HG03460 (cell line): ENCODE measurements around the gene METTL1.
"Not testable (repeated sequence)": the region's sequence is repeated elsewhere in the genome, so short reads cannot be mapped to it uniquely, and the experiment has no call there.

ENCODE experiments used
- ATAC-seq: cut with Tn5 transposase; IDR thresholded peaks from one replicate; pipeline ENCODE4 v1.9.1; 2021; ENCODE audit not compliant: unreplicated experiment

METTL1 gene

DNA sequence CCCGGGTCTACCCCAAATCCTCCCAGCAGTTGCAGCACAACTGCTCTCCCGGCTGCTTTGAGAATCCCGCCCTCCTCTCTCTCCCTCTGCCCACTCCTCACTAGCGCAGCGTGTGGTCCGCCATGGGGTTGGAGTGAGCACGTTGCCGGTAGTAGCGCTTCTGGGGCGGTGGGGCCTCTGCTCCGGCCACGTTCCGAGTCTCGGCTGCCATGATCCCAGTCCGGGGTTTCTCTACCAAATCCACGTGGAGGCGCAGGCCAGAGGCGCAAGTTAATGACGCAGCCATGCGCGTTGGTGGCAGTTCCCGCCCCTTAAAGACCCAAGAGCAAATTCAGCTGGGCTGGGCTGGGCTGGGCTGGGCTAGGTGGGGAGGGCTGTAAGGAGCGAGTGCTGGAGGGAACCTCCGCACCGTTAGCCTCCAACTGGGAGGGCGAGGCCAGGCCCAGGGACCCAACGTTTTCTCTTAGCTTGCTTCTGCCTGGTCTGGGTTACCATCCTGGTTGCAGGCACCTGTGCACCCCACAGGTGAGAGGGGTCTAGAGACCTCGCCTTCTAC, at the start of gene METTL1:
Gene METTL1 (minus strand): TSS at position 233 of the 556 bp plus-strand sequence. CDS start 22 bp downstream, at position 211.
- ATAC-seq, result peak; percentile 77

DNA sequence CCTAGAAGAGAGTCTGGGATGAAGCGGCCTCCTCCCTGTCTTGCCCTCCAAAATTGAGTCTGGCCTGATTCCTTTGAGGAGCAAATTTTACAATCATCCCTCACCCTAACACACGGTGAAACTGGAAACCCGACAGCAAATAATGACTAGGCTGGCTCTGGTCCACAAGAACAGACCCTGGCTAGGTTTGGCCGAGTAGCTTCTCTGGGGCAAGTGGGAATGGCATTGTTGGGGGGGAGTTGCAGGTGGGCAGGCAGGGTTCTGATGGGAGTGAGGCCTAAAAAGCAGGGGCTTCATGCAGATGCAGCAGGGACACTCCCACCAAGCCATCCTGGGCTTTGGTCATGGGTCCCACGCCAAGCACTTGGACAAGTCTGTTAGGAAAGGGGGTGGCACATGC, 49.1 kb upstream of the METTL1 start:
- ATAC-seq, result not testable (repeated sequence)

DNA sequence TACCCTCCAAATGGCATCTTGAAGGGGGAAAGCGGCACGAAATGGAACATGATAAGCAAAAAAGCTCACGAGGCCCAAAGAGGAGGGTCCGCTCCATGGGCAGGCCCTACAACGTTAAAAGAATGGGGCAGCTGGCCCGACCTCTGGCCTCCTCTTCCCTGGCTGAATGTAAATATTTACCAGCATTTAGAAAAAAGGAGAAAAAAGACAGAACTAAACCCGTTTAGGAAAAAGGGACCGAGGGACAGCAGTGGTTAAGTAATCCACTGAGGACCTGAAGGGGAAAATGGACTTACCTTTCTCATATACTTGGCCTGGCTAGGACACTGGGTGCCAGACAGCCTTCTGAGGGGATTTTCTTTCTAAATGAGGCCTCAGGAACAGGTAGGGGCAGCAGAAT, 48.2 kb upstream of the METTL1 start:
- not testable (repeated sequence) for ATAC-seq

DNA sequence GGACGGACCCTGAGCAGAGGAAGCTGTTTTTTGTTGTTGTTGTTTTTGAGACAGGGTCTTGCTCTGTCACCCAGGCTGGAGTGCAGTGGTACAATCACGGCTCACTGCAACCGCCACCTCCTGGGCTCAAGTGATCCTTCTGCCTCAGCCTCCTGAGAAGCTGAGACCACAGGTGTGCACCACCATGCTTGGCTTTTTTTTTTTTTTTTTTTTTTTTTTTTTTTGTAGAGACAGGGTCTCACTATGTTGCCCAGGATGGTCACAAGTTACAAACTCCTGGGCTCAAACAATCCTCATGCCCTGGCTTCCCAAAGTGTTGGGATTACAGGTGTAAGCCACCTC, 46.1 kb upstream of the METTL1 start:
- ATAC-seq, result not testable (repeated sequence)

DNA sequence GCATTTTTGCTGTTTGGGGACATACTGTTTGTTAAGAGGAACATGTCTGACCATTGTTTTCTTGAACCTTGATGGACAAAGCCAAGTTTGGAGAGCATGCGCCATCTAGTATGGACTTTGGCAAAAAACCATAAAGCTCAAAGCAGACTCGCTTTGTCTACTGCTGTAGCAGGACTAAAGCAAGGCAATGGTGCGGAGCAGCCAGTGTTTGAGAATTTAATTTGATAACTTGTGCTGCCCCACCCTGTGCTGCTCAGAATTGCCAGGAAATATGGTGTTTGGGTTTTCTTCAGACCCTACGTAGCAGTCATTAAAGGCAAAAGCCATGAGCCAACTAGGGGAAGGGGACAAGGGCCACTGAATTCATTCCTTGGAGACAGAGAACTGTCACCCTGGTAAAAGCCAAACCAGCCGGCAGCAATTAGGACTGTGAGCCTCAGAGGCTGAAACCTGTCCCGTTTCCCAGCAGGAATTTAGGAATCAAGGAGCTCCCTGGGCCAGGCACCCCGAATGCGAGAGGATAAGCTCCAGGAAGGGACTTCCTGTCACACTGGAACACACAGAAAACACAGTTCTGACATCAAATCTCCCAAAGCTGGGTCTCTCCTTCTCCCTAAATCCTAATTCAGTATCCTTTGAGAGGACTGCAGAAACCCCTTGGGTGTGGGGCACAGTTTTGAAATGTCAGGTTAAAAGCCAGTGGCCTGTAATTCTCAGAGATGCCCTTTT, 45.5 kb upstream of the METTL1 start:
- no peak for ATAC-seq

DNA sequence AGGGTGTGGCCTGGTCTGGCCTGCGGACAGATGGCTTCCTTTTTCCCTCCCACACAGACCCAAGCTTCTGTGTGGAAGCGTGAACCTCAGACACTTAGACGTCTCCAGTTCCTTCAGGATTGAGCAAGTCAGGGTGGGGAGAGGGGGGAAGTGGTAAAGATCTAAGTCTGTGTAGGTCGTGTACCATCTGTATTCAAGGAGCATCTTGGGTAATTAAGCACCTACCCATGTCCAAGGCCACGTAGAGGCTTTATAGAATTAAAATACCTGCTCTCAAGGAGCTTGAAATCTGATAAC, 44.9 kb upstream of the METTL1 start:
- ATAC-seq, result no peak

DNA sequence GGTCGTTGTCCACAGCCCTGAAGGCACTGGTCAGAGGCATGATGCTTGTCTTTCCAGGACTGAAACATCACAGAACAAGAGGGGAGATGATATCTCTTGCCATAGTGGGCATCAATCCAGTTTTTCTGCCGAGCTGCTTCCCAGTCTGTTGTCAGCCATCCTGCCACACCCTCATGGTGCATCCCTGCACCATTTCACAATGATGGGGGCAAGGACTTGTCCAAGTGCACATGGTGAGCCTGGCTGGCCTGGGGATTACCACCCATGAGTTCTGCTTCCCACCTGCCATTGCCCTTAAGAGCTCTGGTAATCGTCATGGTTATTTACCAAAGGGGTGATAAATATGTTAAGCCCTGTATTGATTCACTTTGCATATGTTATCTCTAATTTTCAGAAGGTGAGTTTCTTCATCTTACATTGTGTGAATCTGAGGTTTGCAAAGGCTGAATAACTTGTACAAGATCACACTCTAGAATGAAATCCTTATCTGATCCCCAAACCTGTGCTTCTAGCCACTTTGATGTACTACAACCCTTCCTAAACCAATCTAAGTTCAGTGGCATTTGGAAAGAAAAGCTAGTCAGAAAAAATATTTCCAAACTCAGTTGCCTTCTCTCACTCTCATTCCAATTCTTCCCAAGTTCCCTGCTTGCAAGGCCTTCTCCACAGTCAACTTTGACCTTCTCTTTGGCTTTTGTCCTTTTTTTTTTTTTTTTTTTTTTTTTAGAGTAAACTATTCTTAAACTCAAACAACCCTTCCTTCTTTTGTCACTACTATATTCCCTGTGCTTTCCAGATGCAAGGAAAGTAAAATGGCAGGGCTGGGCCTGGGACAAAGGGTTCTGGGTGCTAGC, 44.3 kb upstream of the METTL1 start:
- ATAC-seq, result no peak

DNA sequence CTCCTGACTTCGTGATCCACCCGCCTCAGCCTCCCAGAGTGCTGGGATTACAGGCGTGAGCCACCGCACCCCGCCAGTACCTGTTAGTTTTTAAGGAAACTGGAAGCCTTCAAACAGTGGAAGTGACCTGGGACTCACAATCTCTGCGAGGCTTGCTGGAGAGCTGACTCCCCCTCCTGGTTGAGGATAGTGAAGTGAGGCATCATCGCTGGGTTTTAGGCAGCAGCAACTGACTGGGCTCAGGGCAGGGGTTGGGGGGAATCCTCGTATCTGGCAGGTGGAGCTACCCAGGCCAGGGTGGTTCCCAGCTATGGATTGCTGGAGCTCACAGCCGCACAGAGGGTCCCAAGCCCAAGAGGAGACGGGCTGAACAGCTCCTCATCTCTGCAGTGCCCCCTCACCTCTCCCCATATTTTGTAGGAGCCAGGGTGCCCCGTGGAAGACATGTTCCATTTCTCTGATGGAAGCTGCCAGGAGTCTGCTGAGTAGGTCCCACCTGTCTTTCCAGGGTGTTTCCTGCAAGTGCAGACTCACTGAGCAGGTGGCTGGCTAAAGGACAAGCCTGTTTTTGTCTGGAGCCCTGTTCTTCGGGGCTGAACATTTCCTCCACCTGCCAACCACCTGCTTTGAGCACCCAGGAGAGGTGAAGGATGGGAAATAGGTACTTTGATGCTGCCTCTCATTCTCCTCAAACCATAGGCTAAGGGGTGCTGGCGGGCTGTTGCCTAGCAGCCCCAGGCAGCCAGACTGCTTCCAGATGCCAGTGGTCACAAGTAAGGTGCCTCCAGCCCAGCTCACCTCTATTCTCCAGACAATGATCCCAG, 43.5 kb upstream of the METTL1 start:
- ATAC-seq, result no peak

DNA sequence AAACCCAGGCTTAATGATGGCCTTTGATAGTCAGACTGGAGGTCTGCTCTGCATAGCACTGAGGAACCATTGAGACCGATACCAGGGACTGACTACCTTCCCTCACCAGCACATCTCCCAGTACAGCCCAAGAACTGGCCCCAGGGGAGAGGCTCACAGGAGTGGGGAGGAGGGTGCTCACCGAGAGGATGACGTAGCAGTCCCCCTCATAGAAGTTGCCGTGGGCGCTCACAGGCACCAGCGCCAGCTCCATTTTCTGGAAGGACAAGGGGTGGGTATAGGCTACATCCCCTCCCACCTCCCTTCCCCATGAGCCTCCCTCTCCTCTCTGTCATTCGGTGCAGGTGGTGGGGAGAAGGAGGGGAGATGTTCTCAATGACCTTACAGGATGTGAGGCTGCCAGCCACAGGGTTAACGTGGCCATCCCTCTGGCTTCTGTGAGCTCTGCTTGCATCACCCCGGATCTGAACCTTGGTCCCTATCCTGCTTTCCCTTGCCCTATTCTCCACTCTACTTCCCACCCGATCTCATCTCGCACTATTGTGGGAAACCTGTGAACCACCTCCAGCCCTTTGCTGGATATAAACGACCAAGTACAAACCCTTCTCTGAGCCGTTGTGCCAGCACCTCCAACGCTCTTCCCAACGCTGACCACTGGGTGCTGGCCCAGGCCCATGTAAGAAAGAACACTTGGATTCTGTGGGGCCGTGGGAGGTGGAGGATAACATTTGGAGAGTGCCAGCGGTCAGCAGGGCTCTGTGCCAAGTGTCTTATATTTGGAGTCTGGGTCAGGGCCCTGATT, 42.3 kb upstream of the METTL1 start:
- ATAC-seq, result no peak

DNA sequence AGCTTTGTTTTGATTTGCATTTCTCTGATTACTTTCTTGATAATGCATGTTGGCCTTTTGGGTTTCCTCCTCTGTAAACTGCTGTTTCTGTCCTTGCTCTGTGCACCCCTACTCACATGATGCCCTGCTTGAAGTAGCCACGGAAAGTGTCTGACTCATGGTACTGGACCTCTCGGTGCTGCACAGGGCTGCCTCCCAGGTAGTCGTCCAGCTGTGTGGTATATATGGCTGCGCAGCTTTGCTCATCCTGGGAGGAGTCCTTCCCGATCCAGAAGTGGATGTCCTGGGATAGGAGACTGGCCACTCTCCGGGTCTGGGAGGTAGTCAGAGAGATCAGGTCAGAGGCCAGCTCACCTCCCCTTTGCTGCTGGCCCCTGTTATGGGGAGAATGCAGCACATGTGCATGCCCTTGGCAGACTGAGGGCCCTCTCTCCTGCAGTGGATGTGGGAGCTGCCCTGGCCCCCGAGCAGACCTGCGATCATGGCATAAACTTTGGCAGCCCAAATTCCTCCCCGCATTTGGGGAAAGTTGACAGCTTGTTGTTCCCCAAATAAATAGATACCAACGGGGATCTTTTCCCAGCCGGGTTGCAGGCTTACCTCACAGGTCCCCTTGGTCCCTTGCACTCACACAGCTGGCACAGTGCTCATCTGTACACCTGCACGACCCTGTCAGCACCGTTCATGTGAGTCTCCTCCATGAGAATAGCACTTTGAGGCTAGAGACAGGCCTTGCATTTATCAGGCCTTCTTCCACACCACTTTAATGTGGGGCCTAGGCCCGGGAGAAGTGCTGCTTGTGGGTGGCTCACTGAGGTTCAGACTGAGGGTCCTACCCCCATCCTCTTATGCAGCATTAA, 41.4 kb upstream of the METTL1 start:
- ATAC-seq, result no peak

DNA sequence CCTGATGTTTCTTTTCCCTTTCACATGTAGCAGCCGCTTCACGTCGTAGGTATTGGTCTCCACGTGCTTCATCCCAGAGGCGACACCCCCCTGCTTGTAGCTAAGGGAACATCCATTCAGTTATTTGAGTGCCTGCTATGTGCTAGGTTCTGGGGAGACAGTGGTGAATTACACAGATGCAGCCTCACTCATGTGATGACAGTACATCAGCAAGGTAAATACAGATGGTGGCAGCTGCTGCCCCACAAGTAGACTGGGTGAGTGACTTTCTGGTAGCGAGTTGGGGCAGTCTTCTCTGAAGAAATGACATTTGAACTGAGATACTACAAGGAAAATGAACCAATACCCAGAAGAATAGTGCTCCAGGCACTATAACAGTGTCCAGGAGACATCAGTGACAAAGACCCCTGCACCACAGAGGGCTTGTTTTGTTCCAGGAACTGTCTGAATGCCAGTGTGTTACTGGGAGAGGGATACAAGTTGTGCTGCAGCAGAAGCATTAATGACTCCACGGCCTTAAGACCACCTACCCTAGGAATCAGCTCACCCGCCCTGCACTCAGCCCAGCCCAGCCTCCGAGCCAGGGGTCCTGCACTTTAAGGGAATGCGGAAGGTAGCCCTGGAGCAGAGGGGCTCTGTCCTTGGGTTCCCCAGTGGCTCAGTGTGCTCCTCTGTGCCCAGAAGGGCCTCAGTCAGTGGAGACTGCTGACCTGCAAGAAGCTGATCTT, 39.3 kb upstream of the METTL1 start:
- ATAC-seq, result no peak

DNA sequence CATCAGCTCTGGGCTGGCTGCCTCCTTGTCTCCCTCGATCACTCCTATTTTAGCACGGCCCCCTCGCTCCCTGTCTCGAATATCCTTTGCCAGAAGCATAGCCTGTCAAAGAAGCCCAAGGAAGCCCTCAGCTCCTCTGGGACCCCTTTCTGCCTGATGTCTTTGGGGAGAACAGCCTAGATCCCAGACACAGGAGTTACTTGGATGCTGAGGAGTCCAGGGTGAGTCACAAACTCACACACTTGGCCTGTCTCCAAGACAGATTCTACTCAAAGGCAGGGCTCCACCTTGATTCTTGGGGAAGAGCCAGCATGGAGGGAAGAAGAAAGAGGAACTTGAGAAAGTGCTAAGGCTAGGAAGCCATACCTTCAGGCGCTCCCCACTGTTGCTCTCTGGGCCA, 38.5 kb upstream of the METTL1 start:
- ATAC-seq, result no peak

DNA sequence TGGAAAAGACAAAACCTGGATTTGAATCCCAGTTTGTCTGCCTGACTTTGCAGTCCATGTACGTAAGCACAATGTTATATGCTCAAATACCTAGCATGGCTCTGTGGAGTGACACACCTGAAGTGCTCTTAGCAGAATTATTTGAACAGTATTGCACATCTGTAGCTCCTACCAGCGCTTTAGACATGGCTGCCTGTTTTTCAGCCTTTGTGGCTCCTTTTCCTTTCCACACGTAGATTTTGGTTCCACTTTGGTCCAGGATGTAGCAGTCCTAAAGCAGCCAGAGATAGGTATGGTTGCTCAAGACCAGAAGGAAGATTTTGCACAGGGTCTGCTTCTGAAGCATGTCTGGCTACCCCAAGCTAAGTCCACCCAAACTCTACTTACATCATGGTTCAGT, 37.5 kb upstream of the METTL1 start:
- no peak for ATAC-seq

DNA sequence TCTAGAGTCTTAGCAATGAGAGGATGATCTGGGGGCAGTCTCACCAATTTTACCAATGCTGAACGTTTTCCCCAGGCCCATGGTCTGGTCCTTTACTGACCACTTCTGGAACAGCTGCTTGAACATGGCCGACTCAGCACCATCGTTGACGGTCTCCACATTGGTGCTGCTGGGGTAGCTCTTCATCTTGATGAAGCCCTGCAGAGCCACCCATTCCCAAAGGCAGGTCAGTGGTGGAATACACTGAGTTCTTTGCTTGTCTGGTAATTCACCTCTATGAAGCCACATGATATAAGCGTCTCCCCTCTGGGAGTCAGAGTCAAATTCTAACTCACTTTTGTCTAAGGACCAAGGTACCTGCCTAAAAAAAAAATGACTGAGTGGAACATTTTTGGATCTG, 36.4 kb upstream of the METTL1 start:
- no peak for ATAC-seq

DNA sequence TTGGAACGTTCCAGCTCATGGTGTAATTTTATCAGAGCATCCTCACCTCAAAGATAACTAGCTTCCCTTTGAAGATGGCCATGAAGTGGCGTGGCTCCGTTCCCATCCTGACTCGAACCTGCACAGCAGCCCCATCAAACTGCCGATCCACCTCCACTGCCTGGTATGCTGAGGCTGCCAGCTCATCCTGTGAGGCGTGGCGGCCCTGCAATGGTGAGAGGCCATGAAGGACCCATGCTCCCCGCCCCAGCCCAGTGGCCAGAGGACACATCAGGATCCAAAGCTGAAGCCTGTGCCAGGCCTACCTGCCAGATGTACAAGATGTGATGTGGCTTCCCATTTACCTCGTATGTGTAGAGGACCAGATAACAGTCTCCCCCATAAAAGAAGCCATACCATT, 35.4 kb upstream of the METTL1 start:
- ATAC-seq, result no peak

DNA sequence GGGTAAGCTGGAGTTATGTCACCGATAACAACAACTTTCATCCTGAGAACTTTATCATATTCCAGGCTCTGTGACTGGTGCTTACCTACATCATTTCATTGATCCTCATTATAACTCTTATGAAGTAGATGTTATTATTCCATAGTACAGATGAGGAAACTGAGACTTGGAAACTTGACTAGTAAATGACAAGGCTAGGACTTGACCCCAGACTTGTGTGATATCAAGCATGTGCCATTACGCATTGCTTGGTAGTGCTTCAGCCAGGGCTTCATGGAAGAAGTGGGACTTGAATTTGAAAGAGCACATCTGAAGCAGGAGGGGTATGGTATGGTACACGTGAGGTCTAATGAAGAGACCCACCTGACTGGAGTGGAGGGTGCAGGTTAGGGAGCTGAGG, 34.8 kb upstream of the METTL1 start:
- no peak for ATAC-seq

DNA sequence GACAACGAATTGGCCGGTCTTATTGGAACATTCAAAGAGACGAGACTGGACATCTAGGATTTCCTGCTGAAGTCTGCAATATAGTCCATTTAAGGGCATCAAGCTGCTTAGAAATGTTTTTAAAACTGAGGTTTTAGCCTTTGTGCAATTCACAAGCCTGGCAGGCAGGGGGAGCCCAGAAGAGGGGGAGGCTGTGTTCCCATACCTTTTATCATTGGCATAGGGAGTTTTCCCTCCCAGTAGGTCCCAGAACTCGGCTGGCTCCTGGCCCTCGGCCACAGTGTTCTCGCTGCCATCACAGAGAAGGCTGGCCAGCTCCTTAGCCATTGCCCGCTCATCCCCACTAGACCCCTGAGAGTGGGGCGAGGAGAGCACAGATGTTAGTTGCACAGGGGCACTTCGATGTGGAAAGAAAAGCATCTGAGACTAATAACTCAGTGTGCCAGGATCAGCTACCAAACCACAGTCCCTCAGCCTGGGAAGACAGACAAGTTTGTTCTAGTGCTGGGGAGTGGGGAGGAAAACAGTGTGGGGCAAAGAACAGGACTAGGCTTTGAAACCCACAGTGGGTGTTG, 31.5 kb upstream of the METTL1 start:
- no peak for ATAC-seq

DNA sequence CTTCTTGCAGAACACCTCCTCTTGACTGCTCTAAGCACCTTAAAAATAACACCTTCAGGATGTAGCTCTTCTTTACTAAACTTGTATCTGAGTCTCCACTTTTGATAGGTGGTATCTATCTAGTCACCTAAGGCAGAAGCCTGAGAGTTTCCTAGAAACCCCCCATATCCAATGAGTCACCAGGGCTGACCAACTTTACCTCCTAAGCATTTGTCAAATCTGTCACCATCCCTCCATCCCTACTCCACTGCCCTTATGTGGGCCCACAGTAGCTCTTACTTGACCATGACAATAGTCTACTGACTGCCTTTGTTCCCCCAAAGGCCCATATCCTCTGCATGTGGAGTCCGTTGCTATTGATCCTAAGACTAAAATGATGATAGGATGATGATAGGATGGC, 30.7 kb upstream of the METTL1 start:
- ATAC-seq, result no peak

DNA sequence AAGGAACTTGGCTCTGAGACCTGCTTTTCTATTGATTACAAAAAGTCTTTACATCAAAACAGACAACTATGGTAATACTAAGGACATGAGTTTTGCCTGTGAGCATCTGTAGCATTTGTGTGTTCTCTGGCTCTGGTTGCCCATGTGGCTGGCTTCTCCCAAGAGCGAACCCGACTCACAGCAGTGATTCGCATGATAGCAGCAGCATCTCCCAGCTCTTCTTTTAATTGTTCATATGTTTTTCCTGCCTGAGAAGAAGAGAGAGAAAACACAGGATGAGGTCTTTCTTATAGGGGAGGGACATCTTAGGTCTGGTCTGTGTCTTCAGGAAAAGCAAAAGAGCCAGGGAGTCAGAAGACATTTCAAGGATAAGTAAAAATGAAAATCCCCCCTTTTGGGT, 29.1 kb upstream of the METTL1 start:
- no peak for ATAC-seq
